IPS DF 4.7 (cell line): ENCODE data around the gene IL1B.
"Not testable (repeated sequence)": the region's sequence is repeated elsewhere in the genome, so short reads cannot be mapped to it uniquely, and the experiment has no call there.

ENCODE experiments used
- DNase-seq: peaks from one replicate; pipeline ENCODE4 v3.0.0-alpha.2; 2013; ENCODE audit warnings: low spot score; ENCODE audit errors: extremely low read depth

Gene IL1B

DNA sequence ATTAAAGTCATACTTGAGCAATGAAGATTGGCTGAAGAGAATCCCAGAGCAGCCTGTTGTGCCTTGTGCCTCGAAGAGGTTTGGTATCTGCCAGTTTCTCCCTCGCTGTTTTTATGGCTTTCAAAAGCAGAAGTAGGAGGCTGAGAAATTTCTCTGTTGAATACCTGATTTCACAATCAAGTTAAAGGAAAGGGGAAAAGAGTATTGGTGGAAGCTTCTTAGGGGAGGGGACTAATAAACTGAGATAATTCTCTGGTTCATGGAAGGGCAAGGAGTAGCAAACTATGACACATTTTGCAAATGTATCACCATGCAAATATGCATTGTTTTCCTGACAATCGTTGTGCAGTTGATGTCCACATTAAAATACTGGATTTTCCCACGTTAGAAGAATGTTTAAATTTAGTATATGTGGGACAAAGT, at the start of gene IL1B:
Gene IL1B (minus strand): TSS at position 85 of the 423 bp plus-strand sequence. CDS start 550 bp downstream, outside the sequence.
- DNase-seq = no peak

- DNase-seq = no peak
Observed at GRCh38 chr2:112886291-112886690, 49.7 kb upstream of the IL1B start.

DNA sequence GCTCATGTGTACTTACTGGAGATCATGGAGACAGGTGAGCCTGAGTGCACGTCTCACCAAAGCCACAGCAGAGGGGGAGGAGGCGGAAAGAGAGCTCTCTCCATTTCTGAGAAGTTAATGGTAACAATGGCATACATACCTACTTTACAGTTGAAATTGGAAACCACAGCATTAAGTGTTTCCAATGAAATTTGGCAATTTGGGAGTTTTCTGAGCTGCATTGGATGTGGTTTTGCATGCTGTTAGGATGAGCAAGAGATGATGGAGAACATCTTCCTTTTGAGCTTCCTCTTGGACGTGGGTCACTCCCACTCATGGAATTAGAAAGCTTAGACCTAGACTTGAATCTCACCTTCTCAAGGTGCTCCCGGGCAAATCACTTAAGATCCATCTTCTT, 48.9 kb upstream of the IL1B start:
- no peak for DNase-seq

- peak; percentile 53 for DNase-seq
Observed at GRCh38 chr2:112884869-112885505, 48.4 kb upstream of the IL1B start.

GRCh38 chr2:112883669-112884068, 47.1 kb upstream of the IL1B start:
- DNase-seq = no peak

- DNase-seq = no peak
Observed at GRCh38 chr2:112881217-112881985, 44.8 kb upstream of the IL1B start.

GRCh38 chr2:112880696-112881095, 44.1 kb upstream of the IL1B start:
- no peak for DNase-seq

DNA sequence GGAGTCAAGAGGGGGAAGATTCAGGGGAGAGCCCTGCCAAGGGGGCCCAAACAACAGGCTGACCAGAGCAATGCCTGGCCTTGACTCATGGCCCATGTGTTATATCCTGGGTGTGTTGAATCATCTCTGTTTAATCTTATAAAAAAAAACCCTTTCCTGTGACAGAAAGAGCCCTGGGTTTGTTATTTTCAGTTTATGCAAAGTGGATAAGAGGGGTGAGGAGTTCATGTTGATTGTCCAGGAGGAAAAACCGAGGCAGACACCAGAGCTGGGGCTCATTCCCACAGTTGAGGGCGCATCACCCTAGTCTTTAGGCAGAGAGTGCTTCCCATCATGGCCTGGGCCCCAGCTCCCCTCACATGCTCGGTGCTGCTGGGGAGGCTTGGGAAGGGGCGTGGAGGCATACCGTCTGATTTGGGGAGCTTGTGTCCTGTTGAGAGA, 43.5 kb upstream of the IL1B start:
- no peak for DNase-seq

GRCh38 chr2:112879491-112880041, 43.0 kb upstream of the IL1B start:
- DNase-seq = no peak

GRCh38 chr2:112877423-112877822, 40.8 kb upstream of the IL1B start:
- no peak for DNase-seq

DNA sequence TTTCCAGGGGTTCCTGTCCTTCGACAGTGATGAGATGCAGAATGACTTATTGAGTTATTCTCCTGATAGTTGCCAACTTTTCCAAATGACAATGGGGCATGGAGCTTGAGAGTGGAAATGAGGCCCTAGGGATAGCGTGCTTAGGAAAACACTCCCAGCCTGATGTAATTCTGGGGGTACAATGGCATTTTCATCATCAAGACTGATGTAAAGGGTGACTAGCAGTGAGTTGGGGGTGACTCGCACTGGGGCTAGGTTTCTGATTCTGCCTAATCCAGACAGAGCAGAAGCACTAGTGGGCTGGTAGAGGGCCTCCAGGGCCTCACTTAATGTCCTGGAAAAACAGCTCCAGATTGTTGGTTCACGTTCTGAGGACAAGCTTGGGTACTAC, 40.4 kb upstream of the IL1B start:
- DNase-seq = no peak

DNA sequence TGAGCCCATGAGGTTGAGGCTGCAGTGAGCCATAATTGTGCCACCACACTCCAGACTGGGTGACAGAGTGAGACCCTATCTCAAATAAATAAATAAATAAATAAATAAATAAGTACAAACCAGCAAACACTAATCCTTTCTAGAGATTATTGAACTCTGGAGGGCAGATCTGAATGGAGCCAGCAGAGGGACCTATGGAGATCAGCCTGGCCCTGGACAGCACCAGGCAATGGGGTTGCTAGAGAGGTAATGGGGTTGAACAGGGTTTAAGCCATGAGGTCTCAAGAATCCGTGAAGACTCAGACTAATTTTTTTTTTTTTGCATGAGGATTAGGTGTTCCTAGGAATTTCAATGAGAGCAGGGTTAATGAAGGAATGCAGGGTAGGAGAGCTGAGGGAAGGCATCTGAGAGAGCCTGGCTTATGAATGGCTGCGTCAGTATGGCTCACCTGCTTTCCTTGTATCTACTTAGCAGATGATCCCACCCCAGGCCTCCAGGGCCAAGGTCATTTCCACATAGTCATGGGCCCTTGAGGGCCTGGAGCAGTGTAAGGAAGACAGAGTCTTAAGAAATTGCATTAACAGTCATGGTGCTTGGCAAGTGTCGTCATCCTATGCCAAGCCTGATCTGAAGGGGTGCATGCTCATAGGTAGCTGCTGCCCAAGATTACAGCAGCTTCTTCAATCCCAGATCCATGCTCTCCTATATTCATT, 39.8 kb upstream of the IL1B start:
- DNase-seq = no peak

DNA sequence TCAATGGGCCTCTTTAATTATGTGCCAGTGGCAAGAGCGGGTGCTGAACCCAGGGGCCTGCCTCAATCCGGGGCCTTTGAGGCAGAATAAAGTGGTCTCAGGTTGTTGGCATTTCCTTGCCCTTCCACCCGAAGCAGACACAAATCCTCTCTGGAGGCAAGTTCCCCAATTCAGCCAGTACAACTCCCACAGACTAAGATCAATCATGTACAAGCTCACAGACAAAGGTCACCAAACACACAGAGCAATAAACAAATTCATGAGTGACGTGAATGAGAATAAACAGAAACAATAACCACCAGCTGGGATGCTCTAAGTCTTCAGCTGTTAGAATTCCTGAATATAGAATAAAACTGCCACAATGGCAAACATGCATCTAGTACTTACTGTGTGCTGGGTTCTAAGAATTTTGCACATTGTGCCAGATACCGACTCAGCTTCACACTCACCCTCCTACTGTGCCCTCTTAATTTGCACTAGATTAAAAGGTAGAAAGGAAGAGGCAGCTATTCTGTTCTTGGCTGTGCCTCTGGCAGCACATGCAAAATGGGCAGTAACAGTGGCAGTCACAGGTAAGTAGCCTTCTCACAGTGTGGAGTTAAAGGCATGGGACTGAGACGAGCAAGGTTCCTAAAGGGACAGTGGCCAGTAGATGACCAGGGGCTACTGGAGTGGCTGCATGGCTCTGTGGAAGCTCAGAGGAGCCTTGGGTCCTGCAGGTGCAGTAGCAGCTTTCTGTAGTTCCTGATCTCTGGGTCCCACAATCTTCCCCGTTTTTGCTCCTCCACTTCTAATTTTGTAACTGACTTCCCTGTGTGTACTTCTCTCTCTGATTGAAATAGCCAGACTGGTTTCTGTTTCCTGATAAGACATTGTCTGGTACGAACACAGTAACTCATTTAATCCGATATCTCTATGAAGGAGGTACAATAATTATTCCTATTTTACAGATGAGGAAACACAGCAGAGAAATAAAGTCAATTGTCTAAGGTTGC, 34.6 kb upstream of the IL1B start:
- no peak for DNase-seq

GRCh38 chr2:112869258-112869842, 32.8 kb upstream of the IL1B start:
- DNase-seq = no peak

DNA sequence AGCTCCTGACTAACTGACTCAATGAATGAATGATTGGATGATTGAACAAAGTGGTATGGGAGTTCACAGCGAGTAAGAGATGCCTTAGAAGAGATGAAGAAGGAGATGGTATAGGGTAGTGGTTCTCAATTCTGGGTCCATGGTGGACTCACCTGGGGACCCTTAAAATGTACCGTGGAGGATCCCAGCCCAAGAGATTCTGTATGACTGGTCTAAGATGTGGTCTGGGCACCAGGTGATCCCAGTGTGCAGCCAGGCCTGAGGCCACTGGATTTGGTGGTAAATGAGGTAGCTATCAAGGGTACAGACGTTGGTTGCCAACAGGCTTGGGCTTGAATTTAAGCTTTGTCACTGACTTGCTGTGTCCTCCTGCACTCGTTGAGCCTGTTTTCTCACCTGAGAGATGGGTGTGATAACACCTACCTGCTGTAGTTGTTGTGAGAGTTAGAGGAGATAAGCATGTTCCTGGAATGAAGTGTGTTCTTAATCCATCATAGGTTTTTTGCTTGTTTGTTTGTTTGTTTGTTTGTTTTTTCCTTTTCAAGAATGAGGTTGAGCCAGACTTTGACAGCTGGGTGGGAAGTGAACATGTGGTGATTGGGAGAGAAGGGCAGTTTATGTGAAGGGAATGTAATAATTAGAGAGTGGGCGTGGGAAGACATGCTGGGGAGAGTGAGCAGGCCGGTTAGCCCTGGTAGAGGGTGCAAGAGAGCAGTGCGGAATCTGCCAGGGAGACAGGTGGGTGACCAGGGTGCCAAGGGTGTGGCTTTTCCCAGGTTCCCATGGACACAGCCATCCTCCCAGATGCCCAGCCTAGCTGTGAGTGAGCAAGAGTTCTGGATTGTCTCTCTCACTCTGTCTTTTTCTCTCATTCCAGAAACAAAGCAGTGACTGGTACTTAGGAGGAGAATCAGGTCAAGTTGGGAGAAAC, 31.4 kb upstream of the IL1B start:
- no peak for DNase-seq

- no peak for DNase-seq
Observed at GRCh38 chr2:112866128-112866835, 29.7 kb upstream of the IL1B start.

GRCh38 chr2:112864072-112864471, 27.5 kb upstream of the IL1B start:
- DNase-seq = no peak

- DNase-seq = not testable (repeated sequence)
Observed at GRCh38 chr2:112859406-112860183, 23.0 kb upstream of the IL1B start.
